Fibroblast of lung (primary cell): ENCODE data around the gene NR3C2.

ENCODE experiments used
- CTCF ChIP-seq, 2 donors: IDR thresholded peaks in 1 of 2; conservative IDR thresholded peaks in 1 of 2; 1 replicate in 1 of 2; 2 replicates in 1 of 2; pipeline ENCODE4 v1.5.1; 2011 to 2012; ENCODE audit warnings: low read length in 2 of 2, control low read depth in 1 of 2, inconsistent platforms in 1 of 2, low read depth in 1 of 2, mild to moderate bottlenecking in 1 of 2
- EZH2 ChIP-seq: IDR thresholded peaks from 2 replicates; pipeline ENCODE4 v1.5.1; 2012; ENCODE audit warnings: low read length, control low read depth, mild to moderate bottlenecking; ENCODE audit errors: missing control alignments

DNA sequence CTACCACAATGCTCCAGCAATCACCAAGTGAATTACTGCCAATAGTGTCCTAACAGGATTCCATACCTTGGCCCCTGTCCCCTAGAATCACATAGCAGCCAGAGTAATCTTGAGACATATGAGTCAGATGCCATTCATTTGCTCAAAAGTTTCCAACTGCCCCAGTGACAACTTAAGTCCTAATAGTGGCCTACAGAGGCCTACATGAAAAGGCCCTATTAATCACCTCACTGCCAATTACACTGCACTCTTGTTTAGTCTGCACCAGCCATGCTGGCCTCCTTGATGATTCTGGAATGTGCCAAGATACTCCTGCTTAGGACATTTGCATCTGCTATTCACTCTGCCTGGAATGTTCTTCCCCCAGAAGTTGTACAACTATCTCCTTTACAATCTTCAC is 130.7 kb downstream of the NR3C2 start:
- TF ChIP-seq CTCF (conservative IDR thresholded peaks at IDR 0.05 in 1 of 2, IDR thresholded peaks at IDR 0.05 in 1 of 2; ENCODE audit: low read depth in 1 of 2, low read length in 2 of 2) = no peak
- no peak for TF ChIP-seq EZH2
